Glomerular endothelial cell (primary cell): ENCODE results near the gene RPP30. TPM values are rescaled to one million over a fixed set of nuclear protein-coding genes. Genes with fewer than 3 reads are reported as not detected.
"Not testable (repeated sequence)": the region's sequence is repeated elsewhere in the genome, so short reads cannot be mapped to it uniquely, and the experiment has no call there.

Experiments
- DNase-seq: peaks from one replicate; pipeline ENCODE4 v3.0.0-alpha.2; 2011; ENCODE audit warnings: low read depth, low spot score; ENCODE audit errors: extremely low read depth
- total RNA-seq: library from RNA; depleted of rRNA; stranded (reverse); fragments of >200 nt; gene quantifications from 2 replicates; pipeline ENCODE4 v1.2.3, GENCODE V29; 2015

RPP30 gene
- total RNA-seq, 1 donor from 2014 or later = 34.8 TPM

DNA sequence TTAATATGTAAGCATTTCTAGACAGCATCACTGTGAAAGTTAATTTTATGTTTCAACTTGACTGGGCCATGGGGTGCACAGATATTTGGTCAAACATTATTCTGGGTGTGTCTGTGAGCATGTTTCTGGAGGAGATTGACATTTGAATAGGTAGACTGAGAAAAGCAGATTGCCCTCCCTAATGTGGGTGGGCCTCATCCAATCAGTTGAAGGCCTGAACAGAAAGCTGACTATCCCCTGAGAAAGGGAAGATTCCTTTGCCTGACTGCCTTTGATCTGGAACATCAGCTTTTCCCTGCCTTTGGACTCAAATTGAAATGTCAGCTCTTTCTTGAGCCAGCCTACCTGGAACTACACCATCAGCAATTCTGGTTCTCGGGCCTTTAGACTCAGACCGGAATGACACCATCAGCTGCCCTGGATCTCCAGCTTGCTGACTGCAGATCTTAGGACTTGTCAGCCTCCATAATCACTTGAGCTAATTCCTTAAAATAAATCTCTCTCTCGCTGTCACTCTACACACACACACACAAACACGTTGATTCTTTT lies 5.7 kb upstream of the RPP30 start:
- no peak for DNase-seq

DNA sequence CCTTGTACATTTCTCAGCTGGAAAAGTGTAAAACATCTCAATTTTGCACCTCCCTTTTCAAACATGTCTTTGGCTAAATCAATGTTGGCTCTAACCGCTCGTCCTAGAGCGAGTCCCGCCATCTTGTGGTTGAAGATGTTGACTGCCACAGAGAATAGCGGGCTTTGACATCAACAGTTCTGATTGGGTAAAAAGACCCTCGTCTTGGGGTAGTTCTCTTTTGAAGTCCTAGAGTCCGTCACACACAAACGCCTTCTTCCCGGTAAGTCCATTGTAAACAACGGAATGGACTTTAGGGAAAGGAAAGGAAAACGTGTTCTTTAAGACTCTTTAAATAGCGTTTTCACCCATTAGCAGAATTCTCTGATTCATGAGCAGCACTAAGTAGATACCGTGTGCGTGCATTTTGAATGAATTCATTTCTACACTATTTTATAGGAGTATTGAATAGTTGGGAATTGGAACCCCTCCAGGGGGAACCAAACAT lies 452 bp upstream of the RPP30 start:
- peak; percentile 87 for DNase-seq

- DNase-seq = no peak
Measured at GRCh38 chr10:90872648-90873020, 860 bp downstream of the RPP30 start.

GRCh38 chr10:90879062-90879461 lies 7.3 kb downstream of the RPP30 start:
- no peak for DNase-seq

GRCh38 chr10:90880059-90880719 lies 8.4 kb downstream of the RPP30 start:
- peak; percentile 52 for DNase-seq

- no peak for DNase-seq
Measured at GRCh38 chr10:90884431-90884830, 12.7 kb downstream of the RPP30 start.

DNA sequence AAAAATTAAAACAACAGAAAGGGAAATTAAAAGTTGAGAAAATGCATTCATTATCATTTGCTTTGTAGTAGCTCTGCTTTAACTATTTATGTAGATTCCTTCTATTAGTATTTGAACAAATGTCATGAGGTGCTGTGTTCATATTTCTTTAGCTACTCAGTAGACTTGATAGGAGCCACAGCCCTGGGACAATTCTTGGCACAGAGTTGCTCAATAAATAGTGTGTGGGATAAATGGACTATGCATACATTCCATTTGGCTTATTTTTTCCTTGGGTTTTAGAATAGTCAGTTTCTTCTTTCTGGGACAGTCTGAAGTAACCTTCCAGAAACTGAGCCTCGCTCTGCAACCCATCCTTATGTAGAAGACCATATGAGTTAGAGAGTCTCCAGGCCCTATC lies 13.4 kb downstream of the RPP30 start:
- DNase-seq = no peak

DNA sequence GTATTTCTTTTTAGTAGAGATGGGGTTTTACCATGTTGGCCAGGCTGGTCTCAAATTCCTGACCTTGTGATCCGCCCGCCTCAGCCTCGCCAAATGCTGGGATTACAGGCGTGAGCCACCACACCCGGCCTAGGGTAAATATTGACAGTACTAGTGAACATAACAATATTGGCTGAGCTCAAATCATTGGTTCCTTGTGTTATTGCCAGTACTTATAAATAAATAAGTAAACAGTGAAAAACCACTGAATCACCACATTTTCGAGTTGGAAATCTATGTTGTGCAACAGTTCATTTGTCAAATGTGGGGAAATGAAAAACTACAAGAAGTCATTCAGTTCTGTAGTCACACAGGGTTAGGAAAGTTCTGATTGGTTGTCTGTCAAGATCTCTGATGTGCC lies 15.8 kb downstream of the RPP30 start:
- no peak for DNase-seq

DNA sequence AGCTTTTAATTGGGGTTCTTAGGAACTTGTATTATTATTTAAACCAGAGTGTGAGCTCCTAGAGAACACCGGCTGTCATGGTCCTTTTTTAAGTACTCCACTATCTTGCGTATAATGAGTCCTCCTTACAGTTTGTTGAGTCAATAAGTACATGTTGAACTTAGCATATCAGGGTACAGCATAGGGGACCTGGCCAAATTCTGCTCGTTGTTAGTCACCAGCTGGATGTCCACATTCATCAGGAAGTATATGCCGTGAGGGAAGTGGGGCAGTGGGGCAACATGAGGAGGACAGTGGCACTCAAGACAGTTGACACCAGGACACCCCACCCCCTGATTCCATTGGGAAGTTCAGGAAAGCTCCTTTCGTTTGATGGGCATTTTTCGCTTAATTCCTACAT lies 16.6 kb downstream of the RPP30 start:
- DNase-seq = no peak

DNA sequence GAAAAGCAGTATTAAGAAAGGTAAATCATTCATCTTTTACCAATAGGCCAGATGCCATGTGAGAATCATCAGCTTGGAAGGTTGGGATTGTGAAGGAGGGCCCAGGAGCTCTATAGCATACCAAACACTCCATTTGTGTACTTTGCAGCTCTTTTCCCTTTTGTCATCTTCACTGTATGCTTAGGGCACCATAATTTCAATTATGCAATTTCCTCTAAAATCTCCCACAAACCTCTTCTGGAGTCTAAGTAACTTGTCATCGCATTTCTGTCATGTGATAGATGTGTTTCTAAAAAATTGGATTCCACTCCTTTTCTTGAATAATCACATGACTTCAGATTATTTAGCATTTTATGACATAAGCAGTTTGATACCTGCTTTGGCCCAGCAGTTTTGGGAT lies 17.9 kb downstream of the RPP30 start:
- DNase-seq = no peak

DNA sequence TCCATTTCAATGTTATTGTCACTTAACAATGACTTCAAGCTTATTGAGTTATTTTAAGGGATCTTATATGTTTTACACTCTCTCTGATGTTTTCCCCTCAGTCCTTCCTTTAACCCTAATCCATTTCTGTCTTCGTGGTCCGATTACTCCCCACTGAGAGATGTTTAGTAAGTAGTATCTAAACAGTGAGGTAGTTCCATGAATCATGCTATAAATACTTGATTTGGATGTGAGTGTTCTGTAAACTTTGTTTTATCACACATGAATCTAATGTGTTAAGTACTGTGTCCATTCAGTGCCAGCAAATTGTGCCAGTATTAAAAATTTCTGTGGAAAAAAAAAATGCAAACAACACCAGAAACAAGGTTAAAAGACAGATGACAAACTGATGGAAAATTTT lies 18.6 kb downstream of the RPP30 start:
- DNase-seq = no peak

DNA sequence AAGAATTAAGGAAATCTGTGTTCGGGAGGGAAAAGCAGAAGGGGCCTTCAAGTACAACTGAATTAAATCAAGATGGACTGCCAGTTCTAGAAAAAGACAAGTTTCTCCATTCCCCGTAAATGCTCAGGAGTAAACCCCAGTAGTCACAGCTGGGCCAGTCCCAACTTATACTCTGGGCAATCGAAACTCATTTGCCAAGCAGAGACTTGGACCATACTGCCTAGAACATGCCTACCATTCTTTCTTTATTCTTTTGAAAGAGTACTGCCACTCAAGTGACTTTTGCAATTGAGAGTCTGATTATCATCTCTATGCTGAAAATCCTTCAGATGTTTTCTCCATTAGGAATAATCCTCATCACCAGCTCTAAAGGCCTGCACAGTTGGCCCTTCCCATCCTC lies 21.4 kb downstream of the RPP30 start:
- no peak for DNase-seq

- DNase-seq = not testable (repeated sequence)
Measured at GRCh38 chr10:90896916-90897315, 25.1 kb downstream of the RPP30 start.

DNA sequence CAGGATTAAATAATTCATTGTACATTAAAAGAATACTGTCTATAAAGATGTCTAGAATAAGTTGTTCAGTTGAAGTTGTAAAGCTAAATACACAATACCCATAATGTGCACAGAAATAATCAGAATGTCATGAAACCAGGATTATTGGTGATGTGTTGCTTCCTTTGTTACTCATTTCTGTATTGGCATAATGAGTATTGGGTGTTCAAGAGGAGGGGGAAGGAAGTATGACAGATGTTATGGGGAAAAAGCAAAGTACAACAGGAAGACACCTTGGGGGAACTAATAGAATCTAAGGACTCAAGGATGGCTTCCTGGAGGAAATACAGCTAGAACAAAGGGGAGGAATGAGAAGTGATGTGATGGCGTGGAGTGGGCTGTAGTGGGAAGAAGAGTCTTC lies 34.2 kb downstream of the RPP30 start:
- no peak for DNase-seq

DNA sequence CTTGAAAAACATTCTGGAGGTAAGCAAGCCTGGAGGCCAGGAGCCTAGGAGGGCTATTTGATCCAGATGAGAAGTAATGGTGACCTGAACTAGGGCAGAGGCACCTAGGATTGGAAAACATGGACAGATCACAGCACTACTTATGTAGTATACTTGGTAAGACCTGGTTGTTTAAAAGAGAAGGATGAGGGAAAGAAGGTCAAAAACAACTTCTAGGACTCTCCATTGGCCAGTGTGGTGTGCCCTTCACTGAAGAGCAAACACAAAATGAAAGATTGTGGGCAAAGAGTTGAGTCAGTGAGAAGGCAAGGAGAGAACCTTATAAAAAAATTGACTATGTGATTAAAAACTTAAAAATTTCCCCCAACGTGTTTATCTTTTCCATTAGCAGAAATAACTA lies 34.8 kb downstream of the RPP30 start:
- no peak for DNase-seq

GRCh38 chr10:90911133-90912051 lies 39.6 kb downstream of the RPP30 start:
- no peak for DNase-seq

DNA sequence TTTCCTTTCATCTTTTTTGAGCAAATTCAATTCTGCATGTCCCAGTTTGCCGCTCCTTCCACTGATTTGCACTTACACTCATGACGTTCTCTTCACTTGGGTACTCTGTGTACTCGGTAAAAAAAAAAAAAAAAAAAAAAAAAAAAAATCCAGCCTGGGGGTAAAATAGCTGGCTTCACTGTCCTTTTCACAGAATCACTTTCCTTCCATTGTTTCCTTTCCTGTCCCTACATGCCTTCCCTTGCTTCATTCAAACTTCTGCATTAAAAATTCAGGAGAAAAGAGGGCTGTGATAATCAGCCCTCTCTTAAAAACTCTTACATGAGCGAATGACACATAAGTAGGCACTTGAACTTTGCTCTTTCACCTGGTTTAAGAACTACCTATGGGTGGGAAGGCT lies 40.4 kb downstream of the RPP30 start:
- DNase-seq = no peak

- no peak for DNase-seq
Measured at GRCh38 chr10:90912854-90913479, 41.2 kb downstream of the RPP30 start.

DNA sequence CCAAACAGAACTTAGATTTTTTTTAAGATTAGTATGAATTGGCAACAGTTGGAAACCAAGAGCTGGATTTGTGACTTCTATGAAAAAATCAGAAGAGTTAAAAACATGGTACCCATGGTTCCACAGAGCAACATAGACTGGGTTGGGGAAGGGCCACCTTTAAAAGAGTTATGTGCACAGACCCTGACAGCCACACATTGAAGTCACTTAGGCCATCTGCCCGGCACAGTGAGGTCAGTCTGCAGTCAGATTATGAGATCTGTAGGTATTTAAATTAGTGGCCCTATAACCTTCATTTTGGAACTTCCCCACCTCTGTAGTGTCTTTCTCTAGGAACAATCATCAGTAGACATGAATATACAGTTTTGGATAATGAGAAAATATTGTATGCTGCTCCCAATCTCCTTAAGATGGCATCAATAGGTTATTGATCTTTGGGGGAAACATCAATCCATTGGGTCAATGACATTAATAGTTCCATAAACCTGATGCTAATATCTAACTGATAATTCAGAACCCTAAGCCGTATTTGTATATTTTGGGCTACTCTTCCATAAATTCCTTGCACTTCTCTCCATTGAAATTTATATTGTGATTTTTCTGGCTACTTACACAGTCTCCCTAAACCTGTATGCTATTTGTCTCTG lies 42.1 kb downstream of the RPP30 start:
- DNase-seq = no peak

- no peak for DNase-seq
Measured at GRCh38 chr10:90914992-90915765, 43.4 kb downstream of the RPP30 start.
